Lung (tissue), 12 donors: ENCODE measurements around the gene AVEN. TPM values are rescaled to one million over a fixed set of nuclear protein-coding genes. Genes with fewer than 3 reads are reported as not detected.

Experiments
- ATAC-seq: fragments of 200-7000 bp; cut with Tn5 transposase; one replicate; pipeline ENCODE4 v1.9.1; 2020; ENCODE audit warnings: moderate number of reproducible peaks; ENCODE audit not compliant: insufficient read depth, low FRiP score
- DNase-seq, 3 donors: peaks; one replicate each; pipeline ENCODE4 v3.0.0-alpha.2; 2013 to 2017
- H3K27ac ChIP-seq, 2 donors: one replicate each; pipeline ENCODE4 v1.5.1; 2013; ENCODE audit warnings: mild to moderate bottlenecking in 2 of 2, moderate library complexity in 2 of 2, control low read depth in 1 of 2, inconsistent platforms in 1 of 2, low read depth in 1 of 2, low read length in 1 of 2
- H3K27me3 ChIP-seq, 3 donors: one replicate each; pipeline ENCODE4 v1.5.1; 2013; ENCODE audit warnings: low read length in 2 of 3; ENCODE audit not compliant: control insufficient read depth in 3 of 3, insufficient read depth in 3 of 3
- H3K36me3 ChIP-seq, 4 donors: one replicate each; pipeline ENCODE4 v1.5.1; 2013; ENCODE audit warnings: low read length in 4 of 4, mild to moderate bottlenecking in 1 of 4, moderate library complexity in 1 of 4; ENCODE audit not compliant: control insufficient read depth in 4 of 4, insufficient read depth in 4 of 4
- H3K4me1 ChIP-seq, 5 donors: one replicate each; pipeline ENCODE4 v1.5.1; 2013; ENCODE audit warnings: low read length in 5 of 5, mild to moderate bottlenecking in 2 of 5, moderate library complexity in 1 of 5; ENCODE audit not compliant: control insufficient read depth in 5 of 5, insufficient read depth in 5 of 5
- H3K4me3 ChIP-seq: one replicate; pipeline ENCODE4 v1.5.1; 2013; ENCODE audit warnings: mild to moderate bottlenecking, control low read depth, moderate library complexity
- H3K9ac ChIP-seq, 2 donors: one replicate each; pipeline ENCODE4 v1.5.1; 2013; ENCODE audit warnings: low read length in 2 of 2, control low read depth in 1 of 2; ENCODE audit not compliant: insufficient read depth in 1 of 2
- H3K9me3 ChIP-seq, 4 donors: one replicate each; pipeline ENCODE4 v1.5.1; 2013; ENCODE audit warnings: low read length in 3 of 4, mild to moderate bottlenecking in 1 of 4, moderate library complexity in 1 of 4; ENCODE audit not compliant: control insufficient read depth in 4 of 4, insufficient read depth in 3 of 4
- WGBS, 2 donors: extraction: QIAGEN DNeasy Blood & Tissue Kit; methylation state at CpG; one replicate each; pipeline ENCODE4 v1.1.7; 2013; 5-methylcytosine and 5-hydroxymethylcytosine counted together
- polyA plus RNA-seq, 2 donors: library from polyadenylated mRNA; stranded (reverse); fragments of 200-250 nt; gene quantifications; one replicate each; pipeline ENCODE4 v1.2.1, GENCODE V29; 2013
- total RNA-seq, 2 donors: library from RNA; depleted of rRNA in 1 of 2; stranded (reverse); fragments of >200 nt in 1 of 2; gene quantifications; one replicate each; pipeline ENCODE4 v1.2.1, GENCODE V29; 2014 to 2021
- TF ChIP-seq, protein P1 (sequence below): IDR thresholded peaks from 2 replicates; pipeline ENCODE4 v1.5.1; 2012; ENCODE audit warnings: mild to moderate bottlenecking; ENCODE audit errors: control extremely low read depth, extremely low read depth
- donor health status: control.
- donor health status: control.
- donor health status: Bipolar disorder and iron deficiency.
- donor health status: healthy.
- donor health status: DM: yes; HTN: yes; CAD: no.

AVEN gene
- total and polyA plus RNA-seq, 4 donors, result 7.5 to 9.3 (median 8.9) TPM

DNA sequence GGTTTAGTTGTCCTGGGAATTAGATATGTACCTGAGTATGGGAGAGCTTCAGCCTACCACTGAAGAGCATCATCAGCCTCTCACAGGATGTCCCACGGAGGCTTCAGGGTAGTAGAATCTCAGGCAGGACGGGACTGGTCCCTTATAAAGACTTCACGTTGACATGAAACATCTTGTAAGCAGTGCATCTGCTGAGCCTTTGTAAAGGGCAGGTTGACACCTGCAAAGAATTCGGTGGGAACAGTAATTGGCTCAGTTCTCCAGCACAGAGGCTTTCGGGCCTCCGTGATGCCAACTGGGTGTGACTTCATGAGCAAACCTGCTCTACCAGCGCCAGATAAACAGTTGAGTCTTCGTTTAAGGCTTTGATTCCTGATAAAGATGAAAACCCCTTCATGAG is 26.9 kb upstream of the AVEN start:
- Histone ChIP-seq H3K9ac (no peak overlapping the region), H3K36me3 (no peaks in the 10 kb centered on the region), H3K27me3 (no peaks in the 10 kb centered on the region), H3K4me1 (no peaks in the 10 kb centered on the region), H3K27ac (no peak overlapping the region), H3K4me3 (no peak overlapping the region), H3K9me3 (no peaks in the 10 kb centered on the region)
- no peak for DNase-seq
- 87 to 90% methylated on average over 8 of the region's 8 CpGs for WGBS, 2 donors
- ATAC-seq, result no peak
- TF ChIP-seq, protein P1, sequence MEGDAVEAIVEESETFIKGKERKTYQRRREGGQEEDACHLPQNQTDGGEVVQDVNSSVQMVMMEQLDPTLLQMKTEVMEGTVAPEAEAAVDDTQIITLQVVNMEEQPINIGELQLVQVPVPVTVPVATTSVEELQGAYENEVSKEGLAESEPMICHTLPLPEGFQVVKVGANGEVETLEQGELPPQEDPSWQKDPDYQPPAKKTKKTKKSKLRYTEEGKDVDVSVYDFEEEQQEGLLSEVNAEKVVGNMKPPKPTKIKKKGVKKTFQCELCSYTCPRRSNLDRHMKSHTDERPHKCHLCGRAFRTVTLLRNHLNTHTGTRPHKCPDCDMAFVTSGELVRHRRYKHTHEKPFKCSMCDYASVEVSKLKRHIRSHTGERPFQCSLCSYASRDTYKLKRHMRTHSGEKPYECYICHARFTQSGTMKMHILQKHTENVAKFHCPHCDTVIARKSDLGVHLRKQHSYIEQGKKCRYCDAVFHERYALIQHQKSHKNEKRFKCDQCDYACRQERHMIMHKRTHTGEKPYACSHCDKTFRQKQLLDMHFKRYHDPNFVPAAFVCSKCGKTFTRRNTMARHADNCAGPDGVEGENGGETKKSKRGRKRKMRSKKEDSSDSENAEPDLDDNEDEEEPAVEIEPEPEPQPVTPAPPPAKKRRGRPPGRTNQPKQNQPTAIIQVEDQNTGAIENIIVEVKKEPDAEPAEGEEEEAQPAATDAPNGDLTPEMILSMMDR, result no peak

DNA sequence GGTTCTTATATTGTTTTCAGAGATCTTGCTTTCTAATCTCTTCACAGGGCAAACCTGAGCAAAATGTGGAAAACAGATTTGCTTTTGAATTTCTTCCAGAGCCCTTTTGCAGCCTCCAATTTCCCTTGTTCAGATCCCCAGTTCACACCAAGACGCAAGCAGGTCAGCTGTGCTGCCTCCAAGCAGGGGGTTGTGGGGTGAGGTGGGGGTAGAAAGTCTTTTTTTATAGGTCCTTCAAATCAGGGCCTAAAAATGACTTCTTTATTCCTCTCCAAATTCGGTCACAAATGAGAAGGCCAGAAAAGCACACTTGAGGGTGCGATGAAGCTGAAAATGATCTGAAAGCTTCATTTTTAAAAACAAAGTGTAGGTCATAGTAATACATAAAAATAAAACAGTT is 26.3 kb upstream of the AVEN start:
- Histone ChIP-seq H3K4me1 (no peaks in the 10 kb centered on the region), H3K9me3 (no peaks in the 10 kb centered on the region), H3K27ac (no peak overlapping the region), H3K36me3 (no peaks in the 10 kb centered on the region), H3K27me3 (no peaks in the 10 kb centered on the region), H3K9ac (no peak overlapping the region), H3K4me3 (no peak overlapping the region)
- DNase-seq (no peak), ATAC-seq (no peak)
- 92 to 93% methylated on average over 3 of the region's 3 CpGs for WGBS, 2 donors
- TF ChIP-seq, protein P1, result no peak

DNA sequence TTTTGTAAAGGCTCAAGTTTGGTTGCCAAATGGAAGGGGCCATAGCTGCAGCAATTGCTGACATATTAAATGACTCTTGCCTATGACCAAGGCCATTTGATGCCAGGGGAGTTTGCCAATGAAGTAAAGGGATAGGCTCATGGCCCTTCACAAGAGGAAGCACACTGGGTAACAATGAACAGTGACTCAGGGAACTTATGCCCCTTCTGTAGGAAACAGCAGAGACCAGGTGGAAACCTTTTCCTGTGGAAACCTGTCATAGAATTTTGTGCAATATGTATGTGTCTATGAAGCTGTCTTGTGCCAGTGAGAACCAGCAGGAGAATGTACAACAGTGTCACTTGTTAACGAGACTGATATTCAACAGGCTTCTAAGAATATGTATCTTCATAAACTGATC is 25.4 kb upstream of the AVEN start:
- DNase-seq (no peak), ATAC-seq (no peak)
- no peak overlapping the region for H3K9ac ChIP-seq
- H3K27ac ChIP-seq, result no peak overlapping the region
- no peaks in the 10 kb centered on the region for H3K36me3 ChIP-seq
- no peaks in the 10 kb centered on the region for H3K9me3 ChIP-seq
- TF ChIP-seq, protein P1, result no peak
- 0% methylated on average over 1 of the region's 1 CpG for WGBS, 2 donors
- H3K27me3 ChIP-seq, result no peaks in the 10 kb centered on the region
- H3K4me3 ChIP-seq, result no peak overlapping the region
- no peaks in the 10 kb centered on the region for H3K4me1 ChIP-seq

DNA sequence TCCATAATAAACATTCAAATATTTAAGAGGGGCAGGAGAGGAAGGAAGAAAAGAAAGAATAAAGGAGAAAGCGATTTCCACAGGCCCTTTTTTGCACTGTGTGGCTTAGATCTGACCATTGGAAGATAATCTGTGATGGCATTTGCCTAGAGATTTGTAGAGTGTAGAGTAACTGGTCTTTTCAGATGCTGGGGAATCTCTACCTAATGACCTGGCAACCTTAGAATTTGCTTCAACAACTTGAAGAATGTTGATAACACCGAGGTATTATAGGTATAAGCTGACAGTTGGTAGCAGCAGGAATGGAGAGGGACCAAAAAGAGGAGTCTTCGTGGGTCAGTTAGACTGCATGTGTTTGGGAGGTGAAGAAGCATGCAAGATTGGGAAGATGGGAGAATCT is 20.9 kb upstream of the AVEN start:
- Histone ChIP-seq H3K27me3 (no peaks in the 10 kb centered on the region), H3K4me1 (no peaks in the 10 kb centered on the region), H3K36me3 (no peaks in the 10 kb centered on the region), H3K4me3 (no peak overlapping the region), H3K27ac (no peak overlapping the region), H3K9ac (no peak overlapping the region), H3K9me3 (no peaks in the 10 kb centered on the region)
- TF ChIP-seq, protein P1, result no peak
- no peak for DNase-seq
- ATAC-seq, result no peak
- 66 to 81% methylated on average over 3 of the region's 3 CpGs for WGBS, 2 donors
